Endothelial cell of umbilical vein (primary cell): ENCODE data around the gene OR56A3. TPM values are rescaled to one million over a fixed set of nuclear protein-coding genes. Genes with fewer than 3 reads are reported as not detected.

Source experiments
- BruUV-seq: library from RNA; stranded (reverse); fragments of 400-500 nt; replicated peaks from 2 replicates; lab custom pipeline; 2021; lab: Mats Ljungman, UMichigan
- CTCF ChIA-PET: fragments of 300-600, 350-600 bp; sonication (Branson Sonifier 250); formaldehyde crosslinking; loops from one replicate; lab custom pipeline; 2021; ENCODE audit warnings: antibody characterized with exemption, inconsistent platforms; lab: Charles Lee
- POLR2A ChIA-PET: fragments of 300-600, 350-600 bp; sonication (Branson Sonifier 250); formaldehyde crosslinking; loops from one replicate; lab custom pipeline; 2021; ENCODE audit warnings: antibody characterized with exemption, inconsistent platforms; lab: Charles Lee
- DNase-seq: peaks from one replicate; pipeline ENCODE4 v3.0.0-alpha.2; 2011; ENCODE audit warnings: low read depth, low spot score
- FAIRE-seq: peaks from 2 replicates; lab custom pipeline; 2011; peaks lifted over from hg19 to GRCh38; lab: Jason Lieb, UNC
- H2AFZ ChIP-seq: 2 replicates; pipeline ENCODE4 v1.6.0; 2012; ENCODE audit warnings: low read depth, low read length, control low read depth, inconsistent platforms
- H3K27ac ChIP-seq: 2 replicates; pipeline ENCODE4 v1.5.1; 2011; ENCODE audit warnings: low read depth, mild to moderate bottlenecking, control low read depth, low read length, moderate library complexity; ENCODE audit not compliant: insufficient read depth
- H3K27me3 ChIP-seq, 2 experiments: 2 replicates each; pipeline versions ENCODE4 v1.6.0 to v1.6.1; 2011; ENCODE audit warnings: low read length in 2 of 2, mixed read lengths in 1 of 2; ENCODE audit not compliant: control insufficient read depth in 2 of 2, insufficient read depth in 2 of 2
- H3K36me3 ChIP-seq, 2 experiments: 2 replicates in 1 of 2; 3 replicates in 1 of 2; pipeline ENCODE4 v1.5.1; 2011; ENCODE audit warnings: low read length in 2 of 2, mild to moderate bottlenecking in 1 of 2, moderate library complexity in 1 of 2; ENCODE audit not compliant: control insufficient read depth in 2 of 2, insufficient read depth in 2 of 2; ENCODE audit errors: extremely low read depth in 1 of 2
- H3K4me1 ChIP-seq: 3 replicates; pipeline ENCODE4 v1.5.1; 2011; ENCODE audit warnings: mild to moderate bottlenecking, low read length; ENCODE audit not compliant: control insufficient read depth, insufficient read depth; ENCODE audit errors: extremely low read depth
- H3K4me2 ChIP-seq: 2 replicates; pipeline ENCODE4 v1.6.1; 2011; ENCODE audit warnings: low read length, control low read depth, mixed read lengths; ENCODE audit not compliant: insufficient read depth
- H3K4me3 ChIP-seq, 3 experiments: fragments of 200-600 bp in 1 of 3; sonication (generic), shearing (Covaris generic) in 1 of 3; replicated peaks in 1 of 3; 2 replicates each; pipeline ENCODE4 v1.5.1; 2011 to 2016; ENCODE audit warnings: control low read depth in 3 of 3, low read length in 3 of 3, mild to moderate bottlenecking in 2 of 3, inconsistent platforms in 1 of 3, low read depth in 1 of 3, moderate library complexity in 1 of 3; ENCODE audit not compliant: insufficient read depth in 1 of 3
- H3K79me2 ChIP-seq: 2 replicates; pipeline ENCODE4 v1.6.0; 2012; ENCODE audit warnings: low read length, inconsistent platforms; ENCODE audit not compliant: control insufficient read depth, insufficient read depth
- H3K9ac ChIP-seq: replicated peaks from 2 replicates; pipeline ENCODE3; 2011; ENCODE audit warnings: low read length, control low read depth; ENCODE audit not compliant: insufficient read depth; ENCODE audit errors: extremely low read depth
- H3K9me1 ChIP-seq: replicated peaks from 3 replicates; pipeline ENCODE4 v1.6.0; 2011; ENCODE audit warnings: mild to moderate bottlenecking, low read length; ENCODE audit not compliant: control insufficient read depth, insufficient read depth; ENCODE audit errors: extremely low read depth
- H3K9me3 ChIP-seq: replicated peaks from 2 replicates; pipeline ENCODE4 v1.5.1; 2012; ENCODE audit warnings: low read length, inconsistent platforms; ENCODE audit not compliant: control insufficient read depth, insufficient read depth
- H4K20me1 ChIP-seq: replicated peaks from 2 replicates; pipeline ENCODE3; 2011; ENCODE audit warnings: mild to moderate bottlenecking, low read length; ENCODE audit not compliant: control insufficient read depth, insufficient read depth; ENCODE audit errors: extremely low read depth
- CTCF ChIP-seq, 2 donors: IDR thresholded peaks; 1 replicate in 1 of 2; 2 replicates in 1 of 2; pipeline ENCODE4 v1.5.1; 2011; ENCODE audit warnings: low read length in 2 of 2, mild to moderate bottlenecking in 2 of 2, moderate library complexity in 2 of 2, control low read depth in 1 of 2, inconsistent platforms in 1 of 2, low read depth in 1 of 2; ENCODE audit not compliant: insufficient read depth in 1 of 2; ENCODE audit errors: extremely low read depth in 1 of 2
- EZH2 ChIP-seq: IDR thresholded peaks from 2 replicates; pipeline ENCODE4 v1.6.1; 2012; ENCODE audit warnings: borderline replicate concordance, low read depth, mild to moderate bottlenecking, moderate library complexity, low read length, inconsistent platforms; ENCODE audit not compliant: severe bottlenecking
- FOS ChIP-seq: IDR thresholded peaks from 2 replicates; pipeline ENCODE4 v1.6.1; 2011; ENCODE audit warnings: mild to moderate bottlenecking, low read length, moderate library complexity, borderline replicate concordance; ENCODE audit not compliant: insufficient read depth
- GATA2 ChIP-seq: IDR thresholded peaks from 2 replicates; pipeline ENCODE4 v1.7.0; 2011; ENCODE audit warnings: low read depth, mild to moderate bottlenecking, moderate library complexity, mixed read lengths, low read length; ENCODE audit not compliant: insufficient read length, insufficient read depth
- JUN ChIP-seq: IDR thresholded peaks from 2 replicates; pipeline ENCODE4 v1.6.1; 2011; ENCODE audit warnings: borderline replicate concordance, low read depth; ENCODE audit not compliant: insufficient read length, insufficient read depth
- MYC ChIP-seq: IDR thresholded peaks from one replicate; pipeline ENCODE4 v1.6.1; 2011; ENCODE audit warnings: mild to moderate bottlenecking, low read depth, low read length
- POLR2A ChIP-seq: IDR thresholded peaks from 2 replicates; pipeline ENCODE4 v1.6.1; 2012; ENCODE audit warnings: low read depth, mild to moderate bottlenecking, control low read depth, low read length
- POLR2AphosphoS5 ChIP-seq: IDR thresholded peaks from 2 replicates; pipeline ENCODE4 v1.6.1; 2012; ENCODE audit warnings: low read depth, mild to moderate bottlenecking, control low read depth, low read length, moderate library complexity; ENCODE audit not compliant: insufficient read depth
- dilution Hi-C: fragments of 300-500 bp; cut with MboI; formaldehyde crosslinking; loops from one replicate; pipeline ENCODE4 v1.15.0; 2019; ENCODE audit warnings: low sequenced_read_pairs; ENCODE audit not compliant: extremely low pct_ligation_motif_present
- intact Hi-C: fragments of 100-400 bp; cut with micrococcal nuclease; formaldehyde crosslinking; loops from one replicate; pipeline ENCODE4 v1.10.0; 2022
- polyA plus RNA-seq, 4 experiments: library from polyadenylated mRNA; depleted of rRNA in 3 of 4; stranded (reverse) in 3 of 4; unstranded in 1 of 4; fragments of >200 nt; gene quantifications; 2 replicates each; pipeline versions ENCODE4 v1.2.1 to v1.2.3, GENCODE V29; 2011 to 2012; ENCODE audit warnings: missing spikeins in 1 of 4
- total RNA-seq: library from RNA; stranded (reverse); gene quantifications from 2 replicates; pipeline ENCODE4 v1.2.3, GENCODE V29; 2021
- TF ChIP-seq, protein P1 (sequence below): IDR thresholded peaks from 2 replicates; pipeline ENCODE4 v1.6.1; 2011; ENCODE audit not compliant: insufficient read depth, insufficient read length

OR56A3 gene
- total and polyA plus RNA-seq, 2 donors (not counting 3 experiments of a cell fraction or from before 2014, with no cell fraction given), result not detected

DNA sequence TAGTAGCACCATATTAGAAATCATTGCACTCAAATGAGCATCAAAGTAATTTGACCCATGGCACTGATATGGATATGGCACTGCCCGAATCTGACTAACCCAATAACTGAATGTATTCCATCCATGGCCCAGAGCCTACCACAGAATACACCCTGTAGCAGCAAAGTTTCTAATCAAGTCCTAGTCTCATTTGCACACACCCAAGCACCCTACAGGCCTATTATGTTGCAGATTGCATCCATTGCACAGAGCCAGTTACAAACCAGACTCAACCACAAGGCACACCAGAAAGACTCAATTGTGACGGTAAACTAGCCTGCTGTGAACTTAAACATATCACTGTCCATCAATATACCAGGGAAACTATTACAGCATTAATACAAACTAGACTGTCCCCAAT is 42.5 kb upstream of the OR56A3 start:
- FAIRE-seq (no peak), DNase-seq (no peak)
- ChIA-PET CTCF (no interaction called here), POLR2A (no interaction called here)
- intact Hi-C loops, result no loop called here
- no peak overlapping the region for H3K9ac ChIP-seq
- dilution Hi-C loops, result no loop called here
- no peak overlapping the region for H3K4me3 ChIP-seq
- no peaks in the 10 kb centered on the region for H3K27me3 ChIP-seq
- no peaks in the 10 kb centered on the region for H3K4me1 ChIP-seq
- no peaks in the 10 kb centered on the region for H3K9me3 ChIP-seq
- H3K36me3 ChIP-seq, result no peaks in the 10 kb centered on the region
- TF ChIP-seq POLR2A, result no peak
- TF ChIP-seq FOS, result no peak
- no peak for TF ChIP-seq EZH2
- no peak for TF ChIP-seq GATA2
- TF ChIP-seq JUN, result no peak
- TF ChIP-seq CTCF (IDR thresholded peaks at IDR 0.05; ENCODE audit: extremely low read depth in 1 of 2, insufficient read depth in 1 of 2, low read depth in 1 of 2, low read length in 2 of 2), result no peak
- TF ChIP-seq, protein P1, sequence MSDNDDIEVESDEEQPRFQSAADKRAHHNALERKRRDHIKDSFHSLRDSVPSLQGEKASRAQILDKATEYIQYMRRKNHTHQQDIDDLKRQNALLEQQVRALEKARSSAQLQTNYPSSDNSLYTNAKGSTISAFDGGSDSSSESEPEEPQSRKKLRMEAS, result no peak
- TF ChIP-seq POLR2AphosphoS5, result no peak
- TF ChIP-seq MYC, result no peak
- no peak overlapping the region for H3K27ac ChIP-seq
- H3K79me2 ChIP-seq, result no peaks in the 10 kb centered on the region
- no peak overlapping the region for H2AFZ ChIP-seq
- H3K4me2 ChIP-seq, result no peak overlapping the region
- no peaks in the 10 kb centered on the region for H4K20me1 ChIP-seq
- no TSS peak for BruUV-seq
- H3K9me1 ChIP-seq, result no peaks in the 10 kb centered on the region
